ENCODE data around the gene HSPA12B. TPM values are rescaled to one million over a fixed set of nuclear protein-coding genes. Genes with fewer than 3 reads are reported as not detected.

HSPA12B gene
- total RNA-seq, 1 experiment from 2014 or later = 2.7 TPM

DNA sequence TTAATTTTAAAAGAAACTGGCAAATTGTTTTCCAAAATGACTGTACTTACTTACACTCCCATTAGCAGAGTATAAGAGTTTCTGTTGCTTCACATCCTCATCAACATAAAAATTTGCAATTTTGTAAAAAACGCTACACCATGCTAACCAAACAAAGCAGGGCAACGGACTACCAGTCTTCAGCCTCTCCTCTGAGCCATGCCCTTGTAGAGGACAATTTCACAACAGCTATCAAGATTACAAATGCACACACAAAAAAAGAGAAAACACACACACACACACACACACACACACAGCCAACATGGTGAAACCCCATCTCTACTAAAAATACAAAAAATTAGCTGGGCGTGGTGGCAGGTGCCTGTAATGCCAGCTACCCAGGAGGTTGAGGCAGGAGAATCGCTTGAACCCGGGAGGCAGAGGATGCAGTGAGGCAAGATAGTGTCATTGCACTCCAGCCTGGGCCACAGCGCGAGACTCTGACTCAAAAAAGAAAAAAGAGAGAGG lies 39.1 kb downstream of the HSPA12B start:
- peaks cover 11 to 12% of the 10 kb centered on the region in 2 experiments for H3K4me1 Mint-ChIP-seq
- H3K56ac ChIP-seq (ENCODE audit: insufficient read length, low read depth, low read length) = no peak overlapping the region
- no peak for DNase-seq
- H3K9ac ChIP-seq (ENCODE audit: extremely low read depth, insufficient read length, low read length) = no peak overlapping the region
- no peaks in the 10 kb centered on the region for H3K36me3 Mint-ChIP-seq (ENCODE audit: insufficient read depth in 1 of 3, low read depth in 3 of 3)
- no peak overlapping the region for H2AK5ac ChIP-seq (ENCODE audit: insufficient read length, low read length)
- H3K9me3 ChIP-seq (ENCODE audit: control insufficient read depth, low read depth, low read length) = no peaks in the 10 kb centered on the region
- H3K4me1 ChIP-seq (ENCODE audit: insufficient read depth, low read length) = no peaks in the 10 kb centered on the region
- H2BK5ac ChIP-seq (ENCODE audit: insufficient read length, low read length) = no peak overlapping the region
- no peak overlapping the region for H2AFZ ChIP-seq (ENCODE audit: low read length)
- TF ChIP-seq, protein P1, sequence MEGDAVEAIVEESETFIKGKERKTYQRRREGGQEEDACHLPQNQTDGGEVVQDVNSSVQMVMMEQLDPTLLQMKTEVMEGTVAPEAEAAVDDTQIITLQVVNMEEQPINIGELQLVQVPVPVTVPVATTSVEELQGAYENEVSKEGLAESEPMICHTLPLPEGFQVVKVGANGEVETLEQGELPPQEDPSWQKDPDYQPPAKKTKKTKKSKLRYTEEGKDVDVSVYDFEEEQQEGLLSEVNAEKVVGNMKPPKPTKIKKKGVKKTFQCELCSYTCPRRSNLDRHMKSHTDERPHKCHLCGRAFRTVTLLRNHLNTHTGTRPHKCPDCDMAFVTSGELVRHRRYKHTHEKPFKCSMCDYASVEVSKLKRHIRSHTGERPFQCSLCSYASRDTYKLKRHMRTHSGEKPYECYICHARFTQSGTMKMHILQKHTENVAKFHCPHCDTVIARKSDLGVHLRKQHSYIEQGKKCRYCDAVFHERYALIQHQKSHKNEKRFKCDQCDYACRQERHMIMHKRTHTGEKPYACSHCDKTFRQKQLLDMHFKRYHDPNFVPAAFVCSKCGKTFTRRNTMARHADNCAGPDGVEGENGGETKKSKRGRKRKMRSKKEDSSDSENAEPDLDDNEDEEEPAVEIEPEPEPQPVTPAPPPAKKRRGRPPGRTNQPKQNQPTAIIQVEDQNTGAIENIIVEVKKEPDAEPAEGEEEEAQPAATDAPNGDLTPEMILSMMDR (conservative IDR thresholded peaks at IDR 0.05) = no peak
- H3K18ac ChIP-seq (ENCODE audit: insufficient read length, low read depth, low read length) = no peak overlapping the region
- no peaks in the 10 kb centered on the region; the same call in 1 of the 2 replicates for H3K27me3 ChIP-seq (ENCODE audit: insufficient read depth, low read length)
- H3K4ac ChIP-seq (ENCODE audit: low read depth, low read length) = no peak overlapping the region
- no peak overlapping the region for H2BK20ac ChIP-seq (ENCODE audit: low read depth, low read length, poor library complexity, severe bottlenecking)
- H3K27me3 Mint-ChIP-seq (ENCODE audit: low read depth) = peaks cover 41% of the 10 kb centered on the region
- no peak overlapping the region for H3K4me2 ChIP-seq (ENCODE audit: insufficient read depth, insufficient read length, low read length)
- no peak overlapping the region for H3K4me3 Mint-ChIP-seq
- H3K14ac ChIP-seq (ENCODE audit: insufficient read depth, low read length) = no peak overlapping the region
- no peak overlapping the region; a peak in 1 of 7 replicates for H3K27ac Mint-ChIP-seq
- no CpG with 5 or more reads among the region's 7 CpGs for WGBS (ENCODE audit: extremely low coverage, insufficient read length, low lambda C conversion rate)
- no peaks in the 10 kb centered on the region; a peak in 1 of 5 replicates for H3K9me3 Mint-ChIP-seq
- H4K91ac ChIP-seq (ENCODE audit: insufficient read length, low read depth, low read length) = no peak overlapping the region
- H2BK15ac ChIP-seq (ENCODE audit: low read depth, low read length) = no peak overlapping the region
- no peak overlapping the region for H3T11ph ChIP-seq (ENCODE audit: low read length)
- no peak overlapping the region for H3K23ac ChIP-seq (ENCODE audit: insufficient read length, low read depth, low read length)
- H2BK120ac ChIP-seq (ENCODE audit: low read depth, low read length, poor library complexity, severe bottlenecking) = no peak overlapping the region
- H4K5ac ChIP-seq (ENCODE audit: insufficient read length, low read depth, low read length) = no peak overlapping the region
- no peaks in the 10 kb centered on the region for H3K79me1 ChIP-seq (ENCODE audit: insufficient read depth, low read depth, low read length, poor library complexity, severe bottlenecking)
- no peaks in the 10 kb centered on the region for H3K79me2 ChIP-seq (ENCODE audit: insufficient read depth, low read length)
- H3K27ac ChIP-seq (ENCODE audit: insufficient read length, low read depth, low read length) = no peak overlapping the region
- H2BK12ac ChIP-seq (ENCODE audit: insufficient read length, low read depth, low read length) = no peak overlapping the region
- H4K20me1 ChIP-seq (ENCODE audit: control insufficient read depth, insufficient read depth, insufficient read length) = no peaks in the 10 kb centered on the region
- H3K23me2 ChIP-seq (ENCODE audit: insufficient read length, low read depth, low read length, poor library complexity, severe bottlenecking) = peaks cover 17% of the 10 kb centered on the region
- no peak overlapping the region for H4K8ac ChIP-seq (replicated peaks; ENCODE audit: insufficient read length, low read depth, low read length)

Measured in H9 (cell line).